Fibroblast of the aortic adventitia (primary cell): ENCODE data around the gene EMILIN2. TPM values are rescaled to one million over a fixed set of nuclear protein-coding genes. Genes with fewer than 3 reads are reported as not detected.
A peak's percentile ranks its signal among the peaks of the same experiment; 100 is the strongest.

Source experiments
- DNase-seq: peaks from one replicate; pipeline ENCODE4 v3.0.0-alpha.2; 2010; ENCODE audit warnings: low read depth
- H3K4me3 ChIP-seq: 2 replicates; pipeline ENCODE4 v1.5.1; 2011; ENCODE audit warnings: low read depth, mild to moderate bottlenecking, control low read depth, low read length, moderate library complexity
- CTCF ChIP-seq: IDR thresholded peaks from 2 replicates; pipeline ENCODE4 v1.5.1; 2011; ENCODE audit warnings: mild to moderate bottlenecking, low read length, control low read depth, inconsistent platforms; ENCODE audit not compliant: insufficient read depth
- total RNA-seq: library from RNA; depleted of rRNA; stranded (reverse); fragments of >200 nt; gene quantifications from 2 replicates; pipeline ENCODE4 v1.2.3, GENCODE V29; 2012; ENCODE audit warnings: low replicate concordance

Gene EMILIN2
- total RNA-seq, 1 donor, result 11.2 TPM

GRCh38 chr18:2923464-2923863 lies 76.7 kb downstream of the EMILIN2 start:
- no peak overlapping the region for H3K4me3 ChIP-seq
- TF ChIP-seq CTCF, result no peak

GRCh38 chr18:2924920-2925319 lies 78.1 kb downstream of the EMILIN2 start:
- no peak for DNase-seq
- TF ChIP-seq CTCF, result no peak
- H3K4me3 ChIP-seq, result no peak overlapping the region

More at GRCh38 chr18:2923464-2923863, 76.7 kb downstream of the EMILIN2 start:
- no peak for DNase-seq

- H3K4me3 ChIP-seq, result no peak overlapping the region
- no peak for TF ChIP-seq CTCF
- DNase-seq, result no peak
These were observed 79.7 kb downstream of the EMILIN2 start for GRCh38 chr18:2926528-2926927.

- H3K4me3 ChIP-seq, result no peak overlapping the region
- no peak for TF ChIP-seq CTCF
- no peak for DNase-seq
These were observed 80.9 kb downstream of the EMILIN2 start for GRCh38 chr18:2927745-2928144.

GRCh38 chr18:2932247-2933181 lies 85.7 kb downstream of the EMILIN2 start:
- DNase-seq, result peak; percentile 85
- peak; percentile 57 for TF ChIP-seq CTCF

GRCh38 chr18:2933995-2934394 lies 87.2 kb downstream of the EMILIN2 start:
- no peak for DNase-seq
- H3K4me3 ChIP-seq, result no peak overlapping the region
- no peak for TF ChIP-seq CTCF

More at GRCh38 chr18:2932247-2933181, 85.7 kb downstream of the EMILIN2 start:
- H3K4me3 ChIP-seq, result no peak overlapping the region
